Sigmoid colon (tissue), 7 donors: ENCODE measurements around the gene NRXN2. TPM values are rescaled to one million over a fixed set of nuclear protein-coding genes. Genes with fewer than 3 reads are reported as not detected.

Source experiments
- DNase-seq: peaks from one replicate; pipeline ENCODE4 v3.0.0-alpha.2; 2019
- H3K27ac ChIP-seq, 4 donors: fragments of 200-600 bp; sonication (generic); one replicate each; pipeline ENCODE4 v1.5.1; 2016 to 2019; ENCODE audit warnings: mild to moderate bottlenecking in 1 of 4
- H3K27me3 ChIP-seq, 3 donors: fragments of 200-600 bp; sonication (generic); one replicate each; pipeline ENCODE4 v1.5.1; 2019; ENCODE audit warnings: mild to moderate bottlenecking in 1 of 3
- H3K36me3 ChIP-seq, 4 donors: fragments of 200-600 bp; sonication (generic); one replicate each; pipeline ENCODE4 v1.5.1; 2016 to 2019
- H3K4me1 ChIP-seq, 4 donors: fragments of 200-600 bp; sonication (generic); one replicate each; pipeline ENCODE4 v1.5.1; 2017 to 2019
- H3K4me3 ChIP-seq, 4 donors: fragments of 200-600 bp; sonication (generic); one replicate each; pipeline ENCODE4 v1.5.1; 2017 to 2019; ENCODE audit warnings: mild to moderate bottlenecking in 2 of 4, moderate library complexity in 1 of 4
- H3K9me3 ChIP-seq, 4 donors: fragments of 200-600 bp in 3 of 4; sonication (generic) in 3 of 4; one replicate each; pipeline versions ENCODE4 v1.5.1 to v1.6.1; 2013 to 2019
- CTCF ChIP-seq, 4 experiments: fragments of 450-650 bp in 3 of 4; fragments of 200-600 bp in 1 of 4; IDR thresholded peaks; one replicate each; pipeline ENCODE4 v1.5.1; 2016 to 2019; ENCODE audit warnings: antibody characterized with exemption in 4 of 4, mild to moderate bottlenecking in 3 of 4, moderate library complexity in 2 of 4
- EP300 ChIP-seq, 4 donors: sonication (generic); formaldehyde crosslinking; IDR thresholded peaks; one replicate each; pipeline ENCODE4 v1.6.1; 2017; ENCODE audit warnings: antibody characterized with exemption in 4 of 4
- POLR2A ChIP-seq, 2 donors: fragments of 450-650 bp; IDR thresholded peaks; one replicate each; pipeline ENCODE4 v1.6.1; 2016; ENCODE audit warnings: antibody characterized with exemption in 2 of 2, mild to moderate bottlenecking in 2 of 2, moderate library complexity in 2 of 2
- POLR2AphosphoS5 ChIP-seq, 4 donors: sonication (generic); formaldehyde crosslinking; IDR thresholded peaks; one replicate each; pipeline ENCODE4 v1.6.1; 2017; ENCODE audit warnings: antibody characterized with exemption in 4 of 4
- WGBS, 2 donors: extraction: QIAGEN DNeasy Blood & Tissue Kit; methylation state at CpG; one replicate each; pipeline ENCODE4 v1.1.7; 2013; 5-methylcytosine and 5-hydroxymethylcytosine counted together
- intact Hi-C: fragments of 100-400 bp; cut with DNase I; formaldehyde crosslinking; loops from one replicate; pipeline ENCODE4 v1.15.1; 2023
- polyA plus RNA-seq, 3 donors: library from polyadenylated mRNA; stranded (reverse); fragments of 200-250 nt; gene quantifications; one replicate each; pipeline ENCODE4 v1.2.3, GENCODE V29; 2013
- total RNA-seq, 4 donors: library from RNA; depleted of rRNA; stranded (reverse); fragments of >200 nt; gene quantifications; one replicate each; pipeline ENCODE4 v1.1.0, GENCODE V29; 2016
- donor health status: healthy with polysubstance abuse.
- donor health status: Bipolar disorder and iron deficiency.
- donor health status: healthy.

NRXN2 gene
- total and polyA plus RNA-seq, 7 donors = 0.23 to 20.5 (median 6.8) TPM

GRCh38 chr11:64569300-64569970 is 153.6 kb downstream of the NRXN2 start:
- TF ChIP-seq POLR2AphosphoS5 (IDR thresholded peaks at IDR 0.05) (no peak), POLR2A (IDR thresholded peaks at IDR 0.05) (no peak), CTCF (IDR thresholded peaks at IDR 0.05) (no peak), EP300 (IDR thresholded peaks at IDR 0.05) (no peak)

GRCh38 chr11:64568584-64569140 is 154.3 kb downstream of the NRXN2 start:
- WGBS, 2 donors = 90 to 91% methylated on average over 8 of the region's 8 CpGs
- Histone ChIP-seq H3K9me3 (no peaks in the 10 kb centered on the region), H3K27me3 (no peaks in the 10 kb centered on the region), H3K4me1 (no peaks in the 10 kb centered on the region), H3K36me3 (no peaks in the 10 kb centered on the region), H3K27ac (no peak overlapping the region), H3K4me3 (no peak overlapping the region)
- intact Hi-C loops = no loop called here
- no peak for DNase-seq
- TF ChIP-seq EP300 (IDR thresholded peaks at IDR 0.05) (no peak), POLR2AphosphoS5 (IDR thresholded peaks at IDR 0.05) (no peak), POLR2A (IDR thresholded peaks at IDR 0.05) (no peak), CTCF (IDR thresholded peaks at IDR 0.05) (no peak)

More at GRCh38 chr11:64569300-64569970, 153.6 kb downstream of the NRXN2 start:
- Histone ChIP-seq H3K4me3 (no peak overlapping the region), H3K27me3 (no peaks in the 10 kb centered on the region), H3K36me3 (no peaks in the 10 kb centered on the region), H3K4me1 (no peaks in the 10 kb centered on the region), H3K9me3 (no peaks in the 10 kb centered on the region), H3K27ac (no peak overlapping the region)
- peak; percentile 50 for DNase-seq
- intact Hi-C loops = no loop called here
- WGBS, 2 donors = 87 to 89% methylated on average over 8 of the region's 8 CpGs

- WGBS, 2 donors = 89 to 94% methylated on average over 34 of the region's 34 CpGs
- no peak for DNase-seq
- H3K4me1 ChIP-seq = no peaks in the 10 kb centered on the region
Measured at GRCh38 chr11:64568041-64568571, 154.9 kb downstream of the NRXN2 start.

More at GRCh38 chr11:64568041-64568571, 154.9 kb downstream of the NRXN2 start:
- Histone ChIP-seq H3K27ac (no peak overlapping the region), H3K36me3 (no peaks in the 10 kb centered on the region), H3K4me3 (no peak overlapping the region), H3K9me3 (no peaks in the 10 kb centered on the region), H3K27me3 (no peaks in the 10 kb centered on the region)
- intact Hi-C loops = no loop called here
- TF ChIP-seq POLR2AphosphoS5 (IDR thresholded peaks at IDR 0.05) (no peak), EP300 (IDR thresholded peaks at IDR 0.05) (no peak), POLR2A (IDR thresholded peaks at IDR 0.05) (no peak), CTCF (IDR thresholded peaks at IDR 0.05) (no peak)
